OCI-LY7 (cell line): ENCODE measurements around the gene TTC33.

ENCODE experiments used
- EZH2phosphoT487 ChIP-seq: fragments of 200-600 bp; sonication (generic); IDR thresholded peaks from 2 replicates; pipeline ENCODE4 v1.6.1; 2018; ENCODE audit warnings: low read depth, borderline replicate concordance, mild to moderate bottlenecking, mixed run types, antibody characterized with exemption, low read length, moderate library complexity, mixed read lengths
- TF ChIP-seq, protein P1 (sequence below): fragments of 200-600 bp; sonication (generic); conservative IDR thresholded peaks from 2 replicates; pipeline ENCODE4 v1.5.1; 2014; ENCODE audit warnings: mild to moderate bottlenecking, antibody characterized with exemption, low read length, moderate library complexity, mixed read lengths

- TF ChIP-seq, protein P1, sequence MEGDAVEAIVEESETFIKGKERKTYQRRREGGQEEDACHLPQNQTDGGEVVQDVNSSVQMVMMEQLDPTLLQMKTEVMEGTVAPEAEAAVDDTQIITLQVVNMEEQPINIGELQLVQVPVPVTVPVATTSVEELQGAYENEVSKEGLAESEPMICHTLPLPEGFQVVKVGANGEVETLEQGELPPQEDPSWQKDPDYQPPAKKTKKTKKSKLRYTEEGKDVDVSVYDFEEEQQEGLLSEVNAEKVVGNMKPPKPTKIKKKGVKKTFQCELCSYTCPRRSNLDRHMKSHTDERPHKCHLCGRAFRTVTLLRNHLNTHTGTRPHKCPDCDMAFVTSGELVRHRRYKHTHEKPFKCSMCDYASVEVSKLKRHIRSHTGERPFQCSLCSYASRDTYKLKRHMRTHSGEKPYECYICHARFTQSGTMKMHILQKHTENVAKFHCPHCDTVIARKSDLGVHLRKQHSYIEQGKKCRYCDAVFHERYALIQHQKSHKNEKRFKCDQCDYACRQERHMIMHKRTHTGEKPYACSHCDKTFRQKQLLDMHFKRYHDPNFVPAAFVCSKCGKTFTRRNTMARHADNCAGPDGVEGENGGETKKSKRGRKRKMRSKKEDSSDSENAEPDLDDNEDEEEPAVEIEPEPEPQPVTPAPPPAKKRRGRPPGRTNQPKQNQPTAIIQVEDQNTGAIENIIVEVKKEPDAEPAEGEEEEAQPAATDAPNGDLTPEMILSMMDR, result no peak
- TF ChIP-seq EZH2phosphoT487, result no peak
Observed at GRCh38 chr5:40623480-40624420, 132.0 kb downstream of the TTC33 start.
